Loucy (cell line): ENCODE data around the gene BTBD7.

Experiments
- CTCF ChIP-seq: fragments of 200-600 bp; sonication (generic); conservative IDR thresholded peaks from 2 replicates; pipeline ENCODE4 v1.5.1; 2014; ENCODE audit warnings: mild to moderate bottlenecking, antibody characterized with exemption, low read length
- EZH2phosphoT487 ChIP-seq: fragments of 200-600 bp; IDR thresholded peaks from 2 replicates; pipeline ENCODE4 v1.6.1; 2018; ENCODE audit warnings: antibody characterized with exemption, mild to moderate bottlenecking, moderate library complexity, borderline replicate concordance

DNA sequence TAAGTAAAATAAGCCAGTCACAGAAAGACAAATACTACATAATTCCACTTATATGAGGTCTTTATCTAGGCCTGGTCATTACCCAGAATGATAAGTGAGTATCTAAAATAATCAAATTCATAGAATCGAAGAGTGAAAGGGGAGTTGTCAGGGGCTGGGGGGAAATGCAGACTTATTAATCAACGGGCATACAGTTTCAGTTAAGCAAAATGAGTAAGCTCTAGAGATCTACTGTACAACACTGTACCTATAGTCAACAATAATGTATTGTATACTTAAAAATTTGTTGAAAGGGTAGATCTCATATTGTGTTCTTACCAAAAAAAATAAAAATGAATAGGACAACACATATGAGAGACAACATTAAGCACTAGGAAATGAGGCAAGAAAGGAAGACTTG lies 13.3 kb downstream of the BTBD7 start:
- TF ChIP-seq CTCF (no peak), EZH2phosphoT487 (no peak)
